ENCODE measurements around the gene DHRSX. TPM values are rescaled to one million over a fixed set of nuclear protein-coding genes. Genes with fewer than 3 reads are reported as not detected.

DHRSX gene
- total and polyA plus RNA-seq, 2 of the 8 experiments (the other 6 are each of a cell fraction or from before 2014, with no cell fraction given) = 35.1 to 43.4 TPM

DNA sequence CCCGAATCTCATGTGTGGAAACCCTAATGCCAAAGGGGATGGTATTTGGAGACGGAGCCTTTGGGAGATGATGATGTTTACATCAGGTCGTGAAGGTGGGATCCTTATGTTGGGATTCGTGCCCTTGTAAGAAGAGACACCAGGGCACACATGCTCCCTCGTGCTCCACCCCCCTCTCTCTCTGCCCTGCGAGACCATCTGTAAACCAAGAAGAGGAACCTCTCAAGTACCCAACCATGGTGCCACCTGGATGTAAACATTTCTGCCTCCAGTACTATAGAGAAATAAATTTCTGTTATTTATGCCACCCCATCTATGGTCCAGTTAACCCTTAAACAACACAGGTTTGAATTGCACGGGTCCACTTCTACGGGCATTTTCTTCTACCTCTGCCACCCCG, 179.4 kb downstream of the DHRSX start (continued):
- TF ChIP-seq, protein P1, sequence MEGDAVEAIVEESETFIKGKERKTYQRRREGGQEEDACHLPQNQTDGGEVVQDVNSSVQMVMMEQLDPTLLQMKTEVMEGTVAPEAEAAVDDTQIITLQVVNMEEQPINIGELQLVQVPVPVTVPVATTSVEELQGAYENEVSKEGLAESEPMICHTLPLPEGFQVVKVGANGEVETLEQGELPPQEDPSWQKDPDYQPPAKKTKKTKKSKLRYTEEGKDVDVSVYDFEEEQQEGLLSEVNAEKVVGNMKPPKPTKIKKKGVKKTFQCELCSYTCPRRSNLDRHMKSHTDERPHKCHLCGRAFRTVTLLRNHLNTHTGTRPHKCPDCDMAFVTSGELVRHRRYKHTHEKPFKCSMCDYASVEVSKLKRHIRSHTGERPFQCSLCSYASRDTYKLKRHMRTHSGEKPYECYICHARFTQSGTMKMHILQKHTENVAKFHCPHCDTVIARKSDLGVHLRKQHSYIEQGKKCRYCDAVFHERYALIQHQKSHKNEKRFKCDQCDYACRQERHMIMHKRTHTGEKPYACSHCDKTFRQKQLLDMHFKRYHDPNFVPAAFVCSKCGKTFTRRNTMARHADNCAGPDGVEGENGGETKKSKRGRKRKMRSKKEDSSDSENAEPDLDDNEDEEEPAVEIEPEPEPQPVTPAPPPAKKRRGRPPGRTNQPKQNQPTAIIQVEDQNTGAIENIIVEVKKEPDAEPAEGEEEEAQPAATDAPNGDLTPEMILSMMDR (IDR thresholded peaks at IDR 0.05; ENCODE audit: control extremely low read depth in 1 of 3, insufficient read depth in 1 of 3, low read depth in 1 of 3, low read length in 3 of 3) = no peak
- TF ChIP-seq CEBPB (IDR thresholded peaks at IDR 0.05; ENCODE audit: low read depth, low read length) = no peak
- TF ChIP-seq, protein P2, sequence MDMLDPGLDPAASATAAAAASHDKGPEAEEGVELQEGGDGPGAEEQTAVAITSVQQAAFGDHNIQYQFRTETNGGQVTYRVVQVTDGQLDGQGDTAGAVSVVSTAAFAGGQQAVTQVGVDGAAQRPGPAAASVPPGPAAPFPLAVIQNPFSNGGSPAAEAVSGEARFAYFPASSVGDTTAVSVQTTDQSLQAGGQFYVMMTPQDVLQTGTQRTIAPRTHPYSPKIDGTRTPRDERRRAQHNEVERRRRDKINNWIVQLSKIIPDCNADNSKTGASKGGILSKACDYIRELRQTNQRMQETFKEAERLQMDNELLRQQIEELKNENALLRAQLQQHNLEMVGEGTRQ (IDR thresholded peaks at IDR 0.05; ENCODE audit: low read length) = no peak
